ENCODE data around the gene CNTN6. TPM values are rescaled to one million over a fixed set of nuclear protein-coding genes. Genes with fewer than 3 reads are reported as not detected.

The CNTN6 gene
- total RNA-seq, 1 experiment from 2014 or later, result not detected

- H3K4me3 Mint-ChIP-seq, result no peak overlapping the region
- no peak overlapping the region for H3K14ac ChIP-seq (ENCODE audit: insufficient read depth, low read length)
- H4K20me1 ChIP-seq (ENCODE audit: control insufficient read depth, insufficient read depth, insufficient read length), result no peaks in the 10 kb centered on the region
- H2BK5ac ChIP-seq (ENCODE audit: insufficient read length, low read length), result no peak overlapping the region
- no peak overlapping the region for H3K4me2 ChIP-seq (ENCODE audit: insufficient read depth, insufficient read length, low read length)
- no peaks in the 10 kb centered on the region for H3K4me1 ChIP-seq (ENCODE audit: insufficient read depth, low read length)
- peaks cover 13 to 21% of the 10 kb centered on the region in 2 experiments for H3K4me1 Mint-ChIP-seq
- TF ChIP-seq, protein P1, sequence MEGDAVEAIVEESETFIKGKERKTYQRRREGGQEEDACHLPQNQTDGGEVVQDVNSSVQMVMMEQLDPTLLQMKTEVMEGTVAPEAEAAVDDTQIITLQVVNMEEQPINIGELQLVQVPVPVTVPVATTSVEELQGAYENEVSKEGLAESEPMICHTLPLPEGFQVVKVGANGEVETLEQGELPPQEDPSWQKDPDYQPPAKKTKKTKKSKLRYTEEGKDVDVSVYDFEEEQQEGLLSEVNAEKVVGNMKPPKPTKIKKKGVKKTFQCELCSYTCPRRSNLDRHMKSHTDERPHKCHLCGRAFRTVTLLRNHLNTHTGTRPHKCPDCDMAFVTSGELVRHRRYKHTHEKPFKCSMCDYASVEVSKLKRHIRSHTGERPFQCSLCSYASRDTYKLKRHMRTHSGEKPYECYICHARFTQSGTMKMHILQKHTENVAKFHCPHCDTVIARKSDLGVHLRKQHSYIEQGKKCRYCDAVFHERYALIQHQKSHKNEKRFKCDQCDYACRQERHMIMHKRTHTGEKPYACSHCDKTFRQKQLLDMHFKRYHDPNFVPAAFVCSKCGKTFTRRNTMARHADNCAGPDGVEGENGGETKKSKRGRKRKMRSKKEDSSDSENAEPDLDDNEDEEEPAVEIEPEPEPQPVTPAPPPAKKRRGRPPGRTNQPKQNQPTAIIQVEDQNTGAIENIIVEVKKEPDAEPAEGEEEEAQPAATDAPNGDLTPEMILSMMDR (conservative IDR thresholded peaks at IDR 0.05), result no peak
- no peak overlapping the region for H3K4ac ChIP-seq (ENCODE audit: low read depth, low read length)
- H3K23me2 ChIP-seq (ENCODE audit: insufficient read length, low read depth, low read length, poor library complexity, severe bottlenecking), result no peaks in the 10 kb centered on the region
- WGBS (ENCODE audit: extremely low coverage, insufficient read length, low lambda C conversion rate), result no CpG with 5 or more reads among the region's 4 CpGs
- H2BK120ac ChIP-seq (ENCODE audit: low read depth, low read length, poor library complexity, severe bottlenecking), result no peak overlapping the region
- H3K9me3 ChIP-seq (ENCODE audit: control insufficient read depth, low read depth, low read length), result no peaks in the 10 kb centered on the region
- no peak overlapping the region for H2AK5ac ChIP-seq (ENCODE audit: insufficient read length, low read length)
- H3K23ac ChIP-seq (ENCODE audit: insufficient read length, low read depth, low read length), result no peak overlapping the region
- H3K79me1 ChIP-seq (ENCODE audit: insufficient read depth, low read depth, low read length, poor library complexity, severe bottlenecking), result no peaks in the 10 kb centered on the region
- no peak overlapping the region for H3K18ac ChIP-seq (ENCODE audit: insufficient read length, low read depth, low read length)
- no peaks in the 10 kb centered on the region for H3K27me3 Mint-ChIP-seq (ENCODE audit: low read depth)
- H3K27ac ChIP-seq (ENCODE audit: insufficient read length, low read depth, low read length), result no peak overlapping the region
- no peak overlapping the region for H2BK12ac ChIP-seq (ENCODE audit: insufficient read length, low read depth, low read length)
- H3T11ph ChIP-seq (ENCODE audit: low read length), result no peak overlapping the region
- H3K27me3 ChIP-seq (ENCODE audit: insufficient read depth, low read length), result no peaks in the 10 kb centered on the region
- no peak overlapping the region for H2BK20ac ChIP-seq (ENCODE audit: low read depth, low read length, poor library complexity, severe bottlenecking)
- no peak overlapping the region for H2AFZ ChIP-seq (ENCODE audit: low read length)
- H4K8ac ChIP-seq (replicated peaks; ENCODE audit: insufficient read length, low read depth, low read length), result no peak overlapping the region
- H4K5ac ChIP-seq (ENCODE audit: insufficient read length, low read depth, low read length), result no peak overlapping the region
- H3K9ac ChIP-seq (ENCODE audit: extremely low read depth, insufficient read length, low read length), result no peak overlapping the region
- H2BK15ac ChIP-seq (ENCODE audit: low read depth, low read length), result no peak overlapping the region
- H3K56ac ChIP-seq (ENCODE audit: insufficient read length, low read depth, low read length), result no peak overlapping the region
- H3K27ac Mint-ChIP-seq, result no peak overlapping the region; a peak in 1 of 7 replicates
- no peaks in the 10 kb centered on the region for H3K9me3 Mint-ChIP-seq
- DNase-seq, result no peak
- H3K79me2 ChIP-seq (ENCODE audit: insufficient read depth, low read length), result no peaks in the 10 kb centered on the region
- H3K36me3 Mint-ChIP-seq (ENCODE audit: insufficient read depth in 1 of 3, low read depth in 3 of 3), result no peaks in the 10 kb centered on the region; a peak in 1 of 7 replicates
- no peak overlapping the region for H4K91ac ChIP-seq (ENCODE audit: insufficient read length, low read depth, low read length)
Observed at GRCh38 chr3:1230920-1231319, 138.1 kb downstream of the CNTN6 start.
